HG03135 (cell line): Measurements from ENCODE around the gene TUBA4A.

Experiments
- ATAC-seq: cut with Tn5 transposase; IDR thresholded peaks from one replicate; pipeline ENCODE4 v1.9.1; 2021; ENCODE audit warnings: mild to moderate bottlenecking, moderate library complexity; ENCODE audit not compliant: unreplicated experiment

TUBA4A gene

DNA sequence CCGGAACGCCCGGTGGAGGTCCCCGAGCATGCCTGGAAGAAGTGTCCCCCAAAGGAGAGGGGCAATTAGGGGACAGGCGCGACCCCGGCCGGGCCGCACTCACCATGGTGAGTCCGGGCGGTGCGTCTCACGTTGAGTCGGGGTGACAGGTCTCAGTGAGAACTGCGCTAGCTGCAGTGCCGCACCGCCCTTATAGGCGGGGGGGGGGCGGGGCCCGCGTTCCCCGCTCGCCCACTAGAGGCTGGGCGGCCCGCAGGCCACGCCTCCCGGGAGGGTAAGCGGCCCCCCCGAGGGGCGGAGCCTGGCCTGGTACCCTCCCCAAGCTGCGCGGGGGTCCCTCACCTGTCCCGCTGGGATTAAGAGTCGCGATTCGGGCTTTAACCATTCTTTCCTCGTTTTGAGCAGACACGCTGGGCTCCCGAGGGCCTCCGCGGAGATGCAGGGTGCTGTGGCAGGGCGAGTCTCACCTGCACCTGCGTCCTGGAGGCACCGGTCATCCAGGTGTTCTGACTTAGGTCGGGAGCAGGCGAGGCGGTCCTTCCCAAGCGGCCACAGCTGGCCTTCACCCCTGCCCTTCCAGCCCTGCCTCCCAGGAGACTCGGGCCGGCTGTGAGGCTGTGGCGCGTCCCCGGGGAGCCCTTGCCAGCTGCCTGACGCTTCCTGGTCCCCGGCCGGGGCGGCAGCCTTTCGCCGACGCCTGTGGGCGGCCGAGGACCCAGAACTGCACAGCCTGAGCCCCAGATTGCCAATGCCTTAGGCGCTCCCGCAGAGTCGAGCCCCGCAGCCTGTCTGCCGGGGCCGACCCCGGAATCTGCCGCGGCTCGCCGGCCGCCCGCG is at the start of gene TUBA4A:
Gene TUBA4A (minus strand): TSS at position 166 of the 837 bp plus-strand sequence. CDS start 60 bp downstream, at position 106.
- ATAC-seq, result peak; percentile 56

DNA sequence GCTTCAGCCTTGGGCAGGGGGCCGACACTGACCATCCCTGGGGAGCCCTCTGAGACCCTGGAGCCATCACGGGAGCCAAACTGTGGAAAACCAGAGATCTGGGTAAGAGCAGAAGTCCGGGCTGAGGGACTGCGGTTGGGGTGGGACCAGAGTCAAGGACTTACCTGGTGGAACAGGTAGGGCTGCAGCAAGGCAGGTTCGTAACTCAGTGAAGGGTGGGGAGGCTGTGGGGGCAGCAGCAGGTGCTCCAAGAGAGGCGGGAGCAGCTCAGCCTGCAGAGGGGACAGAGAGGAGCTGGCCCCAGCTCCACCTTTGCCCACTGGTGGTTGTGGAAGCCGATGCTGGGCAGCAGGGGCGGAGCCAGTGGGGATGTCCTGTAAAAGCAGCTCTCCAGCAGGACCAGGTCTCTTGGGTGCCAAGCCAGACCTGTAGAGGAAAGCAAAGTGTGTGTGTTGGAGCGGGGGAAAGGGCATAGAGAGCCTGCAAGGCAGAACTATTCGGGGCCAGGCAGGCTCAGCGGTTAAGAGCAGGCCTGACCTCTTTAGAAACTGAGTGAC is 48.8 kb upstream of the TUBA4A start:
- no peak for ATAC-seq

DNA sequence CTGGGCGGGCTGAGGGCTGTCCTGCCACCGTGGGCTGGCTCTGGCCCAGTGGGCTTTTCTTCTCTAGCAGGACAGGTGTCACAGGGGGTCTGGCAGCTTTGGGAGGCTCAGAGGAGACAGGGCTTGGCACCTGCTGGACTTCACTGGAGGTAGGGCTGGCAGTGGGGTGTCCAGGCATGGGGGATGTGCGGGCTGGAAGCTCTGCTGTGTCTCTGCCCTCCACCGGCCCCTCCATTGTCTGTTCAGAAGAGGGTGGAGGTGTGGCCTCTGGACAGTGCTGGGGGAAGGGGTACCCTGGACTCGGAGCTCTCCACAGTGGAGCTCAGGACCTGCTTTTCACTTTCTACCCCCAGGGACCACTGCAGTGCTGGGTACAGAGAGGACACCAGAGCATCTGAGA is 46.3 kb upstream of the TUBA4A start:
- no peak for ATAC-seq

DNA sequence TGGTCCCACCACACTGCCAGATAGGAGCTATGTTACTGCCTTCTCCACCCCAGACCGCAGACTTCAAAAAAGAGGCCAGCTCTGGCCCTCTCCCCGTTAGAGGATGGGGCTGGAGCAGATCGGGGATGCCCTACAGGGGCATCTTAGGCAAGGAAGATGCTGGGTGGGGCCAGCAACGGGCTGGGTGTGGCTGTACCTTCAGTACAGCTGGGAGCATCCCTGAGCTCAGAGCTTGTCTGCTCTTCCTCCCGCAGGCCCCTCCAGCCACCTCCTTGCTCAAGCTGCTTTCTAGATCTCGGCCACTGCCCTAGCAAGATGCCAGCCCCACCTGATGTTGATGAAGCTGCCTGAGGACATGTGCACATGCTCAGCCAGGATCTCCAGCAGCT is 45.6 kb upstream of the TUBA4A start:
- ATAC-seq, result no peak

DNA sequence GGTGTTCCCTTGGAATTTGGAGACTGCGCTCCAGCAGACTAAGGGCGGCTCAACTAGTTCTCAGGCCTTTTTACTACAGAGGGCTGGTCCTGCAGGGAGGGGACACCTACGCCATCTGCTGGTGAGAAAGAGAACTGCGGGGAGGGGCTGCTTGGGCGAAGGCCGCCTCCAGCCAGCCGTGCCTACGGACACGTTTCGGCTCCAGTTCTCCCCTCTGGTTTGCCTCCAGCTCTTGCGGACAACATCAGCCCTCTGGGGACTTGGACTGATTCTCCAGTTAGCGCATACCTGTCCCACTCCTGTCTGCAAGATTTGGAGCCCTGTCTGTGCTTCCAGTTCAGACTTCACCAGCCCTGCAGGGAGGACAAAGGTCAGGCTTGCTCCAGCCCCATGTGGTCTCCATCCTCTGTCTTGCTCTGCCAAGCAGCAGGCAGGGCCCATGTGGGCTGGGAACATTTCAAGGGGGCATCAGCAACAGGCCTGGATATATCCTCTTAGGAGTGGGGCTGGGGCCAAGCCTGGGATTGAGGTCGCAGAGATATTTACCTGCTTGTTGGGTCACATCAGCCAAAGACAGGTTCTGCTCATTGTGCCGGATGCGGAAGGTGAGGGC is 45.1 kb upstream of the TUBA4A start:
- ATAC-seq, result peak; percentile 37

DNA sequence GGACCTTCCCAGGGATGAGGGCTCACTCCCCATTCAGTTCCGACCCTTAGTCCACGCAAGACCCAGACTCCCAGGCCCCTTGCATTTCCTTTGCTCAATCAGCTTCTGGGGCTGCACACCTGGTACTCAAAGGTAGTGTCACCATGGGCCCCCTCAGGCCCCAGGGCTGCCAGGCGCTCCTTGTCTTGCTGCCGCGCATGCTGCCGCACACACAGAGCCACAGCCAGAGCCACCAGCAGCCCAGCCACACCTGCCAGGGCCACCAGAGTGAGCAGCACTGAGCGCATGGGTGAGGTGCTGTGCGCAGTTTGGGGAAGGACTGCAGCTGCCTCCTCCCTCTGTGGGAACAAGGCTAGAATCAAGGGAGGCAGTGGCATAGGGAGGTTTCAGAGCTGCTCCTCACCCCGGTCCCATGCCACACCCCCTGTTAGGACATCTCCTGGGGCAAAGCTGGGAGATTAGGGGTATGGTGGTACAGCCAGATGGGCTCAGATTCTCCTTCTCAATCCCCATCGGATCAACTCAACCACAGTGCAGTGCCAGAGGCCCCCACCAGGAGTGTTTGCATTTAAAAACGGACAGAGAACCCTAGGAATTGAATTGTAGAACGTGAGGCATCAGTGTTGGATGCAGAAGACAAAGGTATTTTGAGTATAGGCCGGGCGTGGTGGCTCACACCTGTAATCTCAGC is 44.2 kb upstream of the TUBA4A start:
- ATAC-seq, result no peak

DNA sequence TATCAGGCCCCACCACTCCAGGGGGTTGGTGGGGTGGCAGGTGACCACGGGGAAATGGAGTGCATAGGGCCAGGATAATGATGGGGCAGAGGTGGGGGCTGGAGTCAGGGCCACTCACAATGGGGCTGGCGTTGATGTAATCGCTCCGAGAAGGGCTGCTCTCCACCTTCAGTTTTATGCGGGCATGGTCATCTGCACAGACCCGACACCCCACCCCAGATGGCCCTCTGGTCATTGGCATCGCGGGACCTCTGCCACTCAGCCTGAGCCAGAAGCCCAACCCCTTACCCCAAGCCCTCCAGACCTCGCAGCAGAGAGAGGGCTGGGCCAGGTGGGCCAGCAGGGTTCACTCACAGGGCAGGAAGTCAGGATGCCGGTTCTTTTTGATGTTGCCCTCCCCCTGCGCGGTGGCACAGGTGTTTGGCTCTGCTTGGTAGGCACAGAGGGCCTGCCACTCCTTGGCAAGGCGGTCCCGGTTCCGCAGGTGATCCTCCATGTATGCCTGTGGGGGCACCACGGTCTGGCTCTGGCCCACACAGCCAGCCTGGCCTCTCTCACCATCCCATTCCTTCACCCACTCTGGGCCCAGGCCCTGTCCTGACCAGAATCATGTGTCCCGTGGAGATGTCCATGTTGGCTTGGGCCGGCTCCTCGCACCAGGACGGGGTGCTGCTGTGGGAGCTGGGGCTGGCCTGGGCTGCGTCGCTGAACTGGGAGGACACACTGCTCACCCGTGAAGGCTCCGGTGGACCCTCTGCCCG is 43.1 kb upstream of the TUBA4A start:
- ATAC-seq, result no peak

DNA sequence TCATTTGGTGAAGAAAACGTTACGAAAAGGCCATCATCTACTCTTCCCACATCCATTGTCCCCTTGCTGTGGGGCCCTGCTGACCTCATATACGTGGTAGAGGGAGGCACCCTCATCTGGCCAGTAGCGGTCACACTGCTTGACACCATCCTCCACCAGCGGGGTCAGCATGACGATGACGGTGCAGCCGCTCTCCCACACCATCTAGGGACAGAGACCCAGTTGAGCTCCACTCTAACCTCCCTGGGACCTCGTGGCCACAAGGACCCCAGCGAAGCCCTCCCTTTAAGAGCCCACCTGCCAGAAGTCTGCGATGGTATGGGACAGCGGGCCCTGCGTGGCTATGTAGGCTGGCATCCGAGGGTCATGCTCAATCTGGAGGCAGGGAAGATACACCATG is 42.4 kb upstream of the TUBA4A start:
- no peak for ATAC-seq

DNA sequence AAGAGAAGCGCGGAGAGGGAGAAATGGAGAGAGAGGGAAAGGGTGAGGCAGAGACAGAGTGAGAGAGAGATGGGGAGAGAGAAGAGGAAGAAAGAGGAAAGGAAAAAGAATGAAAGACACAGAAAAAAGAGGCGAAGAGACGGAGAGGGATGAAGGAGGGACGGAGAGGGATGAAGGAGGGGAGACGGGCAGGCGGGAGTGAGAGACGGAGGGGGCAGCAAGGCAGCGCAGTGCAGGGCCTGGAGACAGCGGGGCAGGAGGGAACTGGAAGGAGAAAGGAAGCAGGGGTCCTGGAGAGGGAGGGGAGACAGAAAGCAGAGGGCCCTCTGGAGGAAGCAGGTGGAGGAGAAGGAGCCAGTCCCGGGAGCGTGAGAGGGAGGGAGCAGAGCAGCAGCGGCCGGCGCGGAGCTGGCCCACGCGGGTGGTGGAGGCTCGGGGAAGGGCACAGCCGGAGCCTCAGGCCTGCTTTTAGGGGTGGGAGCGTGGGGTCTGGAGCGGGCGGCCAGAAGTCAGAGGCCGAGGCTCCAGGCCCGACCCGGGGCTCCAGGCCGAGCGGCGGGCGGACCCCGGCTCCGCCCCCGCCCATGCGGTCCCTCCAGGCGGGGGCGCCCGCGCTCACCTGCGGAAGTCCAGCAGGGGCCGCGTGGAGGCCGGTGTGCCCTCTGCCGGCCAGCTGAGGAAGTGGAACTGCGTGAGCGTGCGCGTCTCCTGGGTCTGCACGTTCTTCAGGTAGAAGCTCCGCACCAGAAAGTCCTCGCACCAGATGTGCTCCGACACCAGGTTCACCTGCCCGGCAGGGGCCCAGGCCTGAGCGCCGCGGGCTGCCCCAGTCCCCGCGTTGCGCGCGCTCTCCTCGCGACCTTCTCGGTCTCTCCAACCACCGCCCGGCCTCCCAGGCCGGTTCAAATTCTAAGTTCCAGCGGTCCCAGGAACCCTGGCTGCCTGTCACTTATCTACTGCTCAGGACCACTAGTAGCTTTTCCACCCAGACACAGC is 40.9 kb upstream of the TUBA4A start:
- peak; percentile 88 for ATAC-seq

DNA sequence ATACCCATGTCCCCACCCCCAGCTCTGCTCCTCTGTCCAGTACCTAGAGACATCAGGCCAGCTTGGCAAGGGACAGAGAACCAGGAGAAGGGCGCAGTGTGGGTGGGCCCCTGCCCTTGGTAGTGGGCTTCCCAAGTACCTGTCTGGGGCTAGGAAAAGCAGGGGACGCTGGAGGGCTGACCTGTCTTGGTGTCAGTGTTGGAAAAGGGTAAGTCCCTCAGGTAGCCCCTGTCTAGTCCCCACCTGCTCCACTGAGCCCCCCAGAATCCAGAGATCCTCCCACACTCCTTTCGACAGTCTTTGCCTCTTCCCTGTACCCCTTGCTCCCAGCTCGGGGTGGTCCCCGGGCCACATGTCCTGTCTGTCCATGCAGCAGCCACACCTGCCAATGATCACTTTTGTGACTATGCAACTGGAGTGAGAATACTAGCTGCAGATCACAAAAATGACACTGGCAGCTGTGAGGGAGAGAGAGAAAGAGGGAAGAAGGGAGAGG is 40.1 kb upstream of the TUBA4A start:
- no peak for ATAC-seq

DNA sequence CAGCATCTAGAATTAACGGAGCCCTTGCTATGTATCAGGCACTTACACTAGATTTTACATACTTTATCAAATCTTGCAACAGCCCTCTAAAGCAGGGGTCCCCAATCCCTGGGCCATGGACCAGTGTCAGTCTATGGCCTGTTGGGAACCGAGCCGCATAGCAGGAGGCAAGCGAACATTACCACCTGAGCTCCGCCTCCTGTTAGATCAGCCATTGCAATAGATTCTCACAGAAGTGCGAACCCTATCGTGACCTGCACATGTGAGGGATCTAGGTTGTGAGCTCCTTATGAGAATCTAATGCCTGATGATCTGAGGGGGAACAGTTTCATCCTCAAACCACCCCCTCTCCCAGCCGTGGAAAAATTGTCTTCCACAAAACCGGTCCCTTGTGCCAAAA is 38.9 kb upstream of the TUBA4A start:
- ATAC-seq, result no peak

DNA sequence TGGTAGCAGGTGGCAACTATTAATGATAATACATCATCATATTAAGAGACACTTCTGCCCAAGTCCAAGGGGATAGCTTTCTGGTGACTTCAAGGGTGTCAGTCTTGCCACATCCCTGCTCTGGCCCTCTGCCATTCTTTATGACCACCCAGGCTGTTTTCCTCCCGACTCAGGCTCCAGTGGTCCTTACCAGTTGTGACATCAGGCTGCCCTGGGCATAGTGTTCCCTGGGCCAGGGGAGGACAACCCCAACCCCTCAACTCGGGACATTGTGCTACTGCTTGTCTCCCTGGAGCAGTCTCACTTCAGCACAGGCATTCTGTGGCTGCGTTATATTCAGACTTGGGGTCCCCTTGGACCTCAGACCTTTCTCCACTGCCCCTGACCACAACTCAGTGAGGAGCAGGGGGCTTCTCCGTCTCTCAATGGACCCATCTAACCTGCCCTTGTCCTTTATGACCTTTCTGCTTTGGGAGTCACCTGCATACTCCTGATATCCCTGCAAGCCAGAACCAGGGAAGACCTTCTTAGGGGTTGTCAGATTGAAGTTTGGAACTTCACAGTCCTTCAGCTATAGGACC is 38.3 kb upstream of the TUBA4A start:
- ATAC-seq, result no peak

DNA sequence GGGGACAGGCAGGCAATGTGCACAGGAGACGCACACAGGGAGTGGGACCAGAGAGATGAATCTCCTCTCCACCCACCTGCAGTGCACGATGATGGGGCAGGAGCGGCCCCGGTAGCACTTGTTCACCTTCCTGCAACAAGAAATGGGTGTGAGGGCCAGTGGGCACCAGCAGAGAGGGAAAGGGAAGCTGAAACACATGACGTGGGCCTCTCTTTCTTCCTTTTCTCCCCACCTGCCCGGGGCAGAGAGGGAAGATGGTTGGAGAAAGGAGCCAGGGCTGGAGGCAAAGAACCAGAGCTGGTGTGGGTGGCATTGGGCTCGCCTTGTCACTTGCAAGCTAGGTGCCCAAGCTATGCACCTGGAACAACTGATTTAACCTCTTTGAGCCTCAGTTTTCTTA is 37.7 kb upstream of the TUBA4A start:
- ATAC-seq, result no peak

DNA sequence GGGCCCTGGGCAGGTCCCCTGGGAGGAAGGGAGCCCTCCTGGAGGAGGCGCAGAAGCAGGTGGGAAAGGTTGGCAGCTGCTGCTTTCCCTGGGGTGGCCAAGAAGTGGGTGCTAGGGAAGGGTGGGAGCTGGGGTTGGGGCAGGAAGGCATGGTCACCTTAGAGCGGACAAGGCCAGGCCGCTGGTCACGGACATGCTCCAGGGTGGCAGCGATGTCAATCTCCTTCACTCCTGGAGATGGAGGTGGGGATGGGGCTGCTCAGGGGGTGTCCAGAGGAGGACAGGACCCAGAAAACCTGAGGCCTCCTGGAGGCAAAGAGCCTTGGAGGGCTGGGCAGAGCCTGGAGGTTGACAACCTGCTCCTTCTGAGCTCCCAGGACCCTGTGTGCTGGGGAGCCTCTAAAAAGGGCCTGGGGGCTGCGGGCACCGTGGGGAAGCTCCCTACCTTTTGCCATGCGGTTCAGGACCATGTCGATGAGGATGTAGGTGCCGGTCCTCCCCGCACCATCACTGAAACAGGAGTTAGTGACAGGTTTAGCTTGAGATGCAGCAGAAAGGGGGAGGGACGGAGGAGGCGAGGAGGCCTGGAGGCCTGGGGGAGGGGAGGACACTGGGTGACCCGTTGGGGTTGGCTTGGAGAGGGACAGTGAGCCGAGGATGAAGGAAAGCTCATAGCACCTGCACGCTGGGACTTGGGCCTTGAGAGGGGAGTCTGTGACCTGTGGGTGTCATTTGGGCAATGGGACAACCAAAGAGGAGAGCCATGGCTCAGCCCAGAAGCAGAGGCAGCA is 36.9 kb upstream of the TUBA4A start:
- ATAC-seq, result no peak

DNA sequence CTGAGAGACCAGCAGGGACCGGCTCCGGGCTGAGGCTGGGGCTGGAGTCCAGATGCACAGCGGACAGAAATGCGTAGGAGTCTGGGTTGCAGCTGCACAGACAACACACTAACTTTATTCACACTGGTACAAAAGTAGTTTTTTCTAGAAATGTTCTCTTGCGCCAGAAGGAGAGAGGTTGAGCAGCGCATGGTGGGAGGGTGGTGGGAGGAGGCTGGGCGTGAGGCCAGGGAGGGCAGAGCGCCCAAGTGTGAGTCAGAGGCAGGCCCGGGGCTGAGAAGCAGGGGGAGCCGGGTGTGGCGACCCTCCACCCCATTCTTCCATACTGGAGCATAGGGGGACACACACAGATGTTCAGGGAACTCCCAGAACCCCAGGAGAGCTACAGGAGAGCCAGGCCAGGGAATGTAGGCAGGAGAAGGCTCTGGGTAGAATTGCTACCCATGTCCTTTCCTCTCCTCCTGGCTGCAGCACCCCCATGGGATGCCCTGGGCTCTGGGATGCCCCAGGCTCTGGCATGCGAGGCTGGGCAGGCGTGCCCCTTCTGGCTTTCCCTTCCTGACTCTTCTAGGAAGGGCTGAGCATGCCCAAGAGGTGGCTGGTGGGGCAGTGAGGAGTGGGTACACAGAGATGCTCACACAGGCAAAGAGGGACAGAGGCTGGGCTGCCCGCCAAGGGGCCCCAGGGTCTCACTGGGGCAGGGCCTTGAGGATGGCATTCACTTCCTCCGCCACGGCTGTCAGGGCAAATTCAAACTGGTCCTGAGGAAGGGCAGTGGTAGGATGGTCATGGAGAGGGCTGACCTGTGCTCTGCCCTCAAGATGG is 36.0 kb upstream of the TUBA4A start:
- ATAC-seq, result no peak

DNA sequence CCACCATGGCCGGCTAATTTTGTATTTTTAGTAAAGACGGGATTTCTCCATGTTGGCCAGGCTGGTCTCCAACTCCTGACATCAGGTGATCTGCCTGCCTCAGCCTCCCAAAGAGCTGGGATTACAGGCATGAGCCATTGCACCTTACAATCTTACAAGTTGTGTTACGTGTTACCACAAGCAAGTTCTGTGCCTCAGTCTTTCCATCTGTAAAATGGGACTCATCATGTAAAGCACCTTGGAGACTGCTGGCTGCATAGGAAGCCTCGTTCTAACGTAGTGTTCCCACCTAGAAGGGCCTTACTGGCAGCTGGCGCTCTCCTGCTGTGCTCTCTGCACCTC is 35.4 kb upstream of the TUBA4A start:
- no peak for ATAC-seq

DNA sequence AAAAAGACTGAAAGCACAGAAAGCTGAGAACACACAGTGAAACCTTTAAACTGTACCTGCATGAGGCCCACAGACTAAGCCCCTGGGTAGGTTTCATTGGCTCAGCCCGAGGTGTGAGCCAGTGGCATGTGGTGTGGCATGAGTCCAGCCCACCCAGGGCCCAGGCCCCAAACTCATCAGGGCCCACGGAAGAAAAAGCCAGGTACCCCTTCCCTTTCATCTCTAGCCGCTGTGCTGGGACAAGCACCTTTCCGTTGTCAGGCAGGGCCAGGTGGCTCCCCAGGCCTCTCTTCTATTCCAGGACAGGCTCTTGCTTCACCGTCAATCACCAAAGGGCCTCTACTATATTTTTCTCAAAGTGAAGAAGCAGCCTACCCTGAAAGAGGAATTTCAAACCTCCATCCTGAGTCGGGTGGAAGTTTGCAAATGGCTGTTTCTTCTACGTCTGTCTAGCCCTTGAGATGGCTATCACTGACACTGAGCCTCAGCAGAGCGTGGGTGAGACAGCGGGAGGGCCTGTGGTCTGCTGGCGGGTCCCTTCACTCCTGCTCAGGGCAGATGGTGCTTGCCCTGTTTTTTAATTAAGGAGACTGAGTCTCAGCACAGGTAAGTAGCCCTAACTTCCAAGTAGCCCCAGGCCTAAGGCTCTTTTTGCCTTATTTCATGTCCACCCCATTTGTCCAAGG is 34.0 kb upstream of the TUBA4A start:
- ATAC-seq, result no peak
